DMS153 (cell line): ENCODE results near the gene SEMA3G.

ENCODE experiments used
- DNase-seq: peaks from one replicate; lab custom pipeline; 2025; lab: John Stamatoyannopoulos, UW

The SEMA3G gene

DNA sequence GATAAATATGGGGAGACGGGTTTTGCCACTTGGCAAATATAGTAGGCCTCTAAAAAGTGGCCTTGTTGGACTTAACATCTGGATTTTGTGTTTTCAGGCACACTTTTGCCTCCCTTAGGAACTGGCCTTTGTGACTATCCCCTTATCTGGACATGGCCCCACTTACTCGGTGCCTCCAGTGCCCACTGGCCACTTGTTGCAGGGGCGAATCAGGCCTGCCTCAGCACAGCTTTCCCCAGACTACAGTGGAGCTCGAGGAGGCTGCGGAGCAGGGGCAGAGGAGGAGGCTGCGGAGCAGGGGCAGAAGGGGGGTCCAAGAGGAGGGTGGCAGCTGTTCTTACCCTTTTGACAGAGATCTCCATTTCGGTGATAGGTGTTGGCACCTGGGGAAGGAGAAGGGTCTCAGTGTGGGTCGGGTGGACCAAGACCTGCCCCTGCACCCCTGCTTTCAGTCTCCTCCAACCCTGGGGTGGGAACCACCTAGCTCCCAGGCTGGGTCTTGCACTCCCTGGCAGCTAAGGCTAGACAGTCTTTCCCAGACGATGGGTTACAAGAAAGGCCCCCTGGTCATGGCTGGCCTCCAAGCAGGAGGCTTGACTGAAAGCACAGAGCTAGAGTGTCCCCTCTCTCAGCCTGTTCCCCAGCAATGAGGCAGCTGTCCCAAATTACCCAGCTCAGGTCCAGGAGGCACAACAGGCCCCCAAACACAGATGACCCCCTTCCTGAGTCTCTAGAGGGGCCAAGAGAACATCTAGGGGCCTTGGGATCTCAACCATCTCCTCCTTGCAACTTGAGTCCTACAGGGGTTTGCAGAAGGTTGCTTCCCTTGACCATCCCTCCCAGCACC lies 6.1 kb downstream of the SEMA3G start:
- DNase-seq: no peak

DNA sequence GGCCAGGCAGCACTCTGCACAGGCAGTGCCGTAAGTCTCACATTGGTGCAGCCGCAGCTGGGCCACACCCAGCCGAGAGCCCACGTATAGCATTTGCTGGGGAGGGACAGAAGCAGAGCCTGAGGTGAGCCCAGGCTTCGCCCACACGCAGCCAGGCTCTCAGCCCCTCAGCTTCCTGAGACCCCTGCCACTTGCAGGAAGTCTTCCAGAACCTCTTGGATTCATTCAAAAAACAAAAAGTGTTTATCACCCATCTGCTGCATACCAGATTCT lies 6.9 kb downstream of the SEMA3G start:
- no peak for DNase-seq

DNA sequence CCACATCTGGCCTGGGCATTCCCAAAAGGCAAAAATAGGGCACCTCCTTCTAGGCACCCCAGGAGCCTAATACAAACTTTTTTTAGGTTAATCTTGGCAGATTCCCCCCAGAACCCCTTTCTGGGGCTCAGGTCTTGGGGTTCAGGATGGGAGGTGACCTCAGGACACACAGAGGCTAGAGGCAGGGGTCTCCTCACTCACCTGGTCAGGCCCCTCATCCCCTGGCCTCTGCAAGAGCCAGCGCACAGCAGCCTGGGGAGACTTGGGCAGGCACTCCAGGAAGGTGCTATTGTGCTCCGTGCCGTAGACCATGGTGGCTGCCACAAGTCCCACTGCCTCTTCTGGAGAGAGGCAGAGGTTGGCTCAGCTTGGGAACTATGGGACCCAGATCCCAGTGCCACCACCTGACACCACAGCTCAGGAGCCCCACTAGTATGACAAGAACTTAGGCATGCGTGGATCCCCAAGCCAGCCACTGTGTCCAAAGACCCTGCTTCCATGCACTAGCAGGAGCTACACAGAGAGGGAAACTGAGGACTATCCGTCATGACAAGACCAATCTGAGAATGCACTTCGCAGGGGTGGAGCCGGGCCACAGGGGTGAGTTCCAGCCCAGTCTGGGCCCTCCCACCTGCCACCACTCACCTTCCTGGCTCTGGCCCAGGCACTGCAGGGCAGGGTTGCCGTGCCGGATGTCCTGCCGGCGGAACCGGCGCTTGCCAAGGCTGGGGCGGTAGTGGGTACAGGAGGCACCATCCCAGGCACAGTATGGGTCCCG lies 7.4 kb downstream of the SEMA3G start:
- DNase-seq: no peak

DNA sequence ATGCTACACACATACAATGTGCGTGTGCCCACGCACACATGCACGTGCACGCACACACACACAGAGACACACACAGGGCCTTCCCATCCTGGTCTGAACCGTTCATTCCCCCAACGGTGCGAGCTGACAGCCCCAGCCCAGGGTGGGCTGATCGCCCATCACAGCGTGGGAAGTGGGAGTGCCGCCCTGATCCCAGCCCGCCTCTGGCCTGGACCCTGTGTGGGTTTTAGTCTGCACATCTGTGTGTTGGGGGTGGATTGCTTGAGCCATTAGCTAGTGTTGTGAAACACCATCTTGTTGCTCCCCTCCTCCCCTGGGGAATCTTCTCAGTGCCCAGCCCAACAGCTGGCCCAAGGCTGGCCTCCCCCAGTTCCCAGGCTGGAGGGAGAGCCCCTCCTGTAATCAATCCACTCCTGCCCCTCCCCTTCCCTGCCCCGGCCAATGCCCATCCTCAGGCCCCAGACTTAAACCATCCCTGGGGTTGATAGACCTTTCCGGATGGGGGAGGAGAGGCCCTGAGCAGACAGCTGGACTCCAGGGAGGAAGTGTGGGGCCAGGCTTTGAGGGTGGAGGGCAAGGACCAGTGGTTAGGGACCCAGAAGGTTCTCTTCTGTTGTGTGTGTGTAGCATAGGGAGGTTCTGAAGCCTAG lies 8.3 kb downstream of the SEMA3G start:
- DNase-seq: no peak

- no peak for DNase-seq
Observed at GRCh38 chr3:52435246-52436101, 9.4 kb downstream of the SEMA3G start.

- no peak for DNase-seq
Observed at GRCh38 chr3:52434491-52435115, 10.3 kb downstream of the SEMA3G start.

DNA sequence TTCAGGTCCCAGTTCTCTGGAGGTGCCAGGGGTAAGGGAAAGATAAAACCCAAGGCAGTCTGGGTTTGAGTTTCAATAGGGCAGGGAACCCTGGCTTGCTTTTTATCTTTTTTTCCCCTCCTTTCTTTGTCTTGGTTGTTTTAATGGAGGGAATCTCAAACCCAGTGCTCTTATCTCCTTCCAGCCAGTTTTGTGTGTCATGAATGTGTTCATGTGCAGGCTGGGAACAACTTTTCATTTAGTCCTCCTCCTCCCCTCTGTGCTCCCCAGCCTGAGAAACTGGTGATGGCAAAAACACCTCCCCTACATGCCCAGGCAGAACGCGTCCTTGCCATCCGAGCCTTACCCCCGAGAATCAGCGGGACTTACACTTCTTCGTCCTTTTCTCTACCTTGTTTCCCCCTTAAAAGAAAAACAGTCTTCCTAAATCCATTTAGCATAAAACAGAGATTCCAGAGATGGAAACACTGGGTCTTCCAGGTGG lies 10.9 kb downstream of the SEMA3G start:
- no peak for DNase-seq

DNA sequence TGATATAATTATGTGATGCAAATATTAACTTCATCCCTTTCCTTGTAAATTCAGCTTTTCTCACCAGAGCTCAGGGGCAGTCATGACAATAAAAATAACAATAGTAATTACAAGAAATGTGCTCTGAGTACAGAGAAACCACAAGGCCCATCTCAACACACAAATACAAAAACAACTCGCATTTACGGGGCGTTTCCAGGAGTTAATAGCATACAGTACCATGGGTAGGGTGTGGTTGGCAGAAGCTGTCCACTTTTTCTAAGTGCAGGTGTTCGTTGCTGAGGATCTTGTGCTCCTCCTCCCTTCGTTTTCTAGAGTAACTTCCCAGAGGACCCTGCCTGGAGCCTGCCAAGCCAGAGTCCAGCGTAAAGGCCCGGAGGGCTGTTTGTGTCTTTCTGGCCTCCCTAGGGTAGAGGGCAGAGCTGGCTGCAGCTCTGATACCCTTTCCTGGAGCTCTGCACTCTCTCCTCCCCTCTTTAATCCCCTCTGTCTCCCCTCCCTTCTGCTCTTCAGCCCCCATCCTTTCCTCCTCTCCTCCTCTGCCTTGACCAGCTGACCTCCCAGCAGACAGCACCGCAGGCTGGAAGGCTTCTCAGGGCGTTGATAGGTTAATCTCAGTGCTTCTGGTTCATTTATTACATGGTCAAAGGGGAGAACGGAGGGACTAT lies 11.4 kb downstream of the SEMA3G start:
- DNase-seq: no peak

GRCh38 chr3:52432691-52433141 lies 12.2 kb downstream of the SEMA3G start:
- DNase-seq: no peak

GRCh38 chr3:52432225-52432624 lies 12.7 kb downstream of the SEMA3G start:
- DNase-seq: no peak

DNA sequence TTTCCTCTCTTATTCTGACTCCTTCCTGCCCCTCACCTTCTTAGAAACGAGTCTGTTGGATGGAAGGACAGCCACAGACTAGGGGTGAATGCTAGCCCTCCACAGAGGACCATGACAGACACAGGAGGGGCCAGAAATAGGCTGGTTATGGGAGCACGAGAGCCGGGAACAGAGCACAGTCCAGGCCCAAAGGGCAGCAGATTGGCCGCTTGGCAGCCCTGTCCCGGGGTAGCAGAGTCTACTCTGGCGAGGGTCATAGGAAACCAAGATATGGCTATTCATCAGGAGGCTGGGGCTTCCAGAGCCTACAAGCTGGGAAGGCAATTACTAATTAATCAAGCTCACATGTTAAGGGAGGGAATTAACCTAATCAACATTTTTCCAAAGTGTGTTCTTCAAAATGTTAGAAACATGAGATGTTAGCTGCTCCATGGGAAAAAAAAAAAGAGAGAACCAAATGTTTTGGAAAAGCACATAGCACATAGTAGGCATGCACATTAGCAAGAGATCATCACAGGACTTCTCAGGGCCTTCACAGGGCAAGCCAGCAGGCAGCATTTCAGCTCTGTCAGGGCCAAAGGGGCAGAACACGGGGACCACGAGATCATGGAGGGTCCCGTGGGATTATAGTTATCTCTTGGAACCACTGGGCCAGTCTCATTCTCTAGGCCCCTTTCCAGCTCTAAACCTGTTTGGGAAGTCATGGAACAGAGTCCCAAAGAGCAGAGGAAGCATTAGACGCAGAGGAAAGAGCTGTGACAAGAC lies 13.3 kb downstream of the SEMA3G start:
- DNase-seq: no peak

- DNase-seq: no peak
Observed at GRCh38 chr3:52430416-52430810, 14.5 kb downstream of the SEMA3G start.

- DNase-seq: no peak
Observed at GRCh38 chr3:52429779-52430415, 15.0 kb downstream of the SEMA3G start.

DNA sequence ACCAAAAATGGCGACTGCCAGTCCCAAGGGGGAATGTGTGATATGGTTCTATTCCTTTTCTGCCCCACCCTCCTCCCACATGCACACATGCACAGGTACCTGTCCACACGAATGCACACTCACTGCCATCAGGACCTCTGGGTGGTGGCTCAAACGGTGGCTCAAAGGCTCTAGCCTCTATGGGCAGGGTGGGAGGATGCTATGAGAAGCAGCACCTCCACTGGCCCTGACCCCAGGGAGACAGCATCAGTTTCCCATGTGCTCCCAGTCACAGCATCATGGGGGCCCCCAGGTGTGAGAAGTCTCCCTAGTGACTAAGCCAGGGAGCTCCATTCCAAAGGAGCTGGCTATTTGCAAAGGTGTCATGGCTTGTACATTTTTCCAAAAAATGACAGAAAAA lies 15.9 kb downstream of the SEMA3G start:
- no peak for DNase-seq

DNA sequence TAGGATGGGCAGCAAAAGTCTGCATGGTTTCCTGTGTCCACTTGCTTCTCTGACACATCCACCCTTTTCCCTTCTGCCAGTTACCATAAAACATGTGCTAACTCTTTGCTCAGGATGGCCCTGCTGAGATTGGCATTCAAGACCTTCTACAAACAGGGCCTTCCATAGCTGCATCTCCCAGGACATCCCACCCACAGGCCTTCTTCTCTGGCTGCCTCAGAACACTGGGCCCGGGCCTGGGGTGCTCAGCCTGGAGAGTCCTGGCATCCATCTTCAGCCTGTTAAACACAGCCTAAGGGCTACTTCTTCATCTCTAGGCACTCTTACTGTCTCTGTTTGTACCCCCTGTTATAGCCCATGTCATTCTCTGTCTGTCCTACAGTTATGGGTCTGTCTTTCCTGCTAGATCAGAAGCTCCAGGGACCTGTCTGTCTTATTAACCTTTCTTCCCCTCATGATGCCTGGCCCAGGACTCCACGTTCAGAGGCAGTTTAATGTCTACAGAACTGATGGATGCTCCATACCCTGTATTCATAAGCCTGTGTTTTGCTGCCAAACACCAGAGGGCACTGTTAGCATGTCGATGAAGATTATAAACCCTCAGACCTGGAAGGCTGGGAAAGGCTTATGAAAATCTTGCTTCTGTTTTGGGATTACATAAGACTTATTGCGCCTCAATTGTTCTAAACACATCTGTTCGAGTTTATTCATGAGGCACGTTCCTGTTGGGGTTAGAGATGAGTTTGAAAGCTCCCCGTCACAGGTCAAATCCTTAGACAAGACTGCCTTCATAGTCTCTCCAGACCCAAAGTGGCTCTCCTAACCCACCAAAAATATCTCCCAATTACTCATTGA lies 16.5 kb downstream of the SEMA3G start:
- DNase-seq: peak; percentile 21

DNA sequence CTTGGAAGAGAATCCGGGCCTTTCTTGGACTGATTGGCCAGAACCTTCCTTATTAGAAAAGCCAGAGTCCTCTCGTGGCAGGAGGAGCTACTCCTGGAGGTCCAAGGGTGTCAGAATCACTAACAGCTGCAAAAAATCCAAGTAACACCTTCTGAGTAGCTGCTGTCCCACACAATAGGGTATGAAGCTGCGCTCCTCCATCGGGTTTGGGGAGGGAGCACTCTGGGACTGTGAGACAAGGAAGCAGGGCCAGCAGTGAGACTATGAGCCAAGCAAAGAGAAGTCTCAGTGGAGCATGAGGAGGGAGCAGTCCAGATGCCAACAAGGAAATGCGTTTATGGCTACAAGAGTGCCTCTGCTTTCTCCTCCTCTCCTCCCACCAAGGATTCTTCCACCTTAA lies 21.7 kb downstream of the SEMA3G start:
- no peak for DNase-seq

- no peak for DNase-seq
Observed at GRCh38 chr3:52422669-52423068, 22.2 kb downstream of the SEMA3G start.

- no peak for DNase-seq
Observed at GRCh38 chr3:52420388-52420787, 24.5 kb downstream of the SEMA3G start.

- no peak for DNase-seq
Observed at GRCh38 chr3:52415800-52416199, 29.1 kb downstream of the SEMA3G start.
